Stimulated activated CD8-positive, alpha-beta memory T cell treated with anti-CD3 and anti-CD28 coated beads, Interleukin-4, amount 100 ng/mL, for 4 hours (primary cell): ENCODE measurements around the gene TIE1.

Source experiments
- DNase-seq, 2 donors: peaks; one replicate each; pipeline ENCODE4 v3.0.0-alpha.2; 2020; ENCODE audit warnings: low read depth in 2 of 2, low spot score in 1 of 2

The TIE1 gene

DNA sequence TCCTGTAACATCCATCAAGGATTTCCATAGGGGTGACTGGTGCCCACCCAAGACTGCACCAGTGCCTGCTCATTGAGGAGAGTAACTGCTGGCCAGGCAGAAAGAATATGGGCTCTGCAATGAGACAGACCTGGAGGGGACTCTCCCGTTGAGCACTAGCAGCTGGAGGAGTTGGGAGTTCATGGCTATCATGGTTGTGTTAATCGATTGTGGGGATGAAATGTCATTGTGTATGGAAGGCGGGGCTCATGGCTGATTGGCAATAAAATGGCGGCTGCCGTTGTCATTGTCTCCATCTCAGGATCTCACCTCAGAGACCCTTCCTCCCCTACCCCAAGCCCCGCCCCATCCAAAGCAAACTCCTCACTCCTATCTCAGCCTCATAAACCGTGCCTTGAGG lies 27.1 kb upstream of the TIE1 start:
- DNase-seq: no peak

DNA sequence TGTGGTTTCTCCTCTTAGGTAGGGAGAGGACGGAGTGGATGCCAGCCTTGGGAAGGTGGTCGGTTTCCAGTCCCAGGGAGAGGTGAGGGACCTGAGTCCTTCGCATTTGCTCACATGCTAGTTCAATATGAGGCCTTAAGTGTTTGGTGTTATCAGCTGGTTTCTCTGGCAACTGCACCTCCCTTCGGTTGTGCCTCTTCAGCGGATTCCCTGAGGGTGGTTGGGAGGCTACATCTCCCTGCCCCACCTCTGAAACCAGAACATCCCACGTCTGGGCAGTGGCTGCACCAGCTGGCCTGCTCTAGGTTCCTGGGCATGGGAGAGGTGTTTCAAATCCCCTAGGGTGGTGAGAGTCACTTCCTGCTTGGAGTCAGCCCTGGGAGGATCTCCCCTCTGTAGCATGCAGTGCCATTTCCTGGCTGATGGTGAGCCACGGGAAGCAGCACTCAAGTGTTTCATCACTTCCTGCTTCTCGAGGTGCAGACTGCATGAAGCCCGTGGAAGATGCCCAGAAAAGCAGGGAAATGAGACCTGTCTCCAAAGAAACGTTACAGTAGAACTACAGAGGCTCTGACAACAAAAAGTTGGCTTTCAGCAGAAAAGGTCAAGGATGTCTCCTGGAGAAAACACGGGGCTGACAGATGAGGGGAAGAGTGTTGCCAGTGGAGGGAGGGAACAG lies 26.5 kb upstream of the TIE1 start:
- no peak for DNase-seq

- DNase-seq: no peak
These were observed 26.0 kb upstream of the TIE1 start for GRCh38 chr1:43274804-43275180.

DNA sequence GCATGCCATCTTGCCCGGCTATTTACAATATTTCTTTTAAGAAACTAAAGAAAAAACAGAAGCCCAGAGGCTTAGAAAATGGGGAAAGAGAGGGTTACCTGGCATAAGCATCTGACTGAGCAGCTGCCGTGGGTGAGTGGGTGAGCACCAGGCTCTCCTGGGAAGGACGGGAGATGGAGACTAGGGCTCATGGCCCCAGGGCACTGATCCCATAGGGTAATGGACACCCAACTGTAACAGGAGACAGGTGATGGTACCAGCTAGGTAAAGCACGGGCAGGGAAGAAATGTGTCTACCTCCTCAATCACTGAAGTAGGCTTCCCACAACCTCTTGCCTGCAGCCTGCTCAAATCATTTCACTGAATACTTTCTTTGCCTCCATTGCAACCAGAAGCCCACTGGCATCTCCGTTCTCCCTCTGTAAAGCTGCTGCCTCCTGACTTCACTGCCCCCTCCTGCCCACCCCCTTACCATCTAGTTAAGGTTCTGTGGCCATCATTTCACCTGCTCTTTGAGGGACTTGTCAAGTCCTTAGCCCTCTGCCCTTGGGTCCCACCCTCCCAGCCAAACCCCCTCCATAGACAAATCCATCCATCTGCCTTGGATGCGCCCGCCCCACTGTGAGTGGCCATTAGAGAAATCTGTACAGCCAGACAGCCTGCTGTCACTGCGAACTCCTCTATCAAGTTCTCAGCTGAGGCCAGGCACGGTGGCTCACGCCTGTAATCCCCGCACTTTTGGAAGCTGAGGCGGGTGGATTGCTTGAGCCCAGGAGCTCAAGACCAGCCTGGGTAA lies 24.8 kb upstream of the TIE1 start:
- DNase-seq: no peak

- DNase-seq: no peak
These were observed 24.1 kb upstream of the TIE1 start for GRCh38 chr1:43276673-43277072.

GRCh38 chr1:43277116-43277876 lies 23.5 kb upstream of the TIE1 start:
- no peak for DNase-seq

DNA sequence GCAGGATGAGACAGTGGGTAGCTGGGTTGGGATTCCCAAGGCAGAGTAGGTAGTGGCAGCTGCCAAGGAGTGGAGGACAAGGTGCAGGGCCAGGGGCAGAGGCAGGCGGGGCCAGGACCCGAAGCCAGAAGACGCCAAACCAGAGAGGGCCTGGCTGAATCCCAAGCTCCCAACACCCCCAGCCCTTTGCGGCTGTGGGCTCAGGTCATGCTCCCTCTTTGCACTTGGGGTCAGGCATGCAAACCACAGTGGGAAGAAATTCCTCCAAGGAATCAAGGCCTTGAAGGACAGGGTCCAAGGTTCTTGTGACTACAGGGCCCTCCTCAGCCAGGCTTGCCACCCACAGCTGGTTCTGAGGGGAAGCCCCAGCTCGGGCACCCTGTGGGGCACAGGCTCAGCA lies 21.6 kb upstream of the TIE1 start:
- DNase-seq: no peak

DNA sequence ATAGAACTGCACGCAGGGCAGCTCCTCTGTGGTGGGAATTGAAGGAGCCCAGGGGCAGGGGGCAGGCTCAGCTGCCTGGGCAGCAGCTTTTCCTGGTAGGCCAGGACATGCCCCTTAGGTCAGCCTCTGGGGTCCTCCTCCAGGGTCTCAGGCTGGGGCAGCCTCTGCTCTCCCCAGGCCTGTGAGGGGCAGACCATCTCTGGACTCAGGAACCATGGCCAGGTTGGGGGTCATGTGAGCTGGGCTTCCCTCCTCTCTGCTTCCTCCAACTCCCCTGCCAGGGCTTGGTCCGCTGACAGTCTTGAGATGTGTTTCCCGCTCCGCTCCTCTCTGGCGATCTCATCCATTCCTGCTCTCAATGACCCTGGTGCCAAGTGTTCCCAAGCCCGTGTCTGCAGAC lies 21.1 kb upstream of the TIE1 start:
- DNase-seq: no peak

GRCh38 chr1:43280692-43281091 lies 20.1 kb upstream of the TIE1 start:
- DNase-seq: no peak

DNA sequence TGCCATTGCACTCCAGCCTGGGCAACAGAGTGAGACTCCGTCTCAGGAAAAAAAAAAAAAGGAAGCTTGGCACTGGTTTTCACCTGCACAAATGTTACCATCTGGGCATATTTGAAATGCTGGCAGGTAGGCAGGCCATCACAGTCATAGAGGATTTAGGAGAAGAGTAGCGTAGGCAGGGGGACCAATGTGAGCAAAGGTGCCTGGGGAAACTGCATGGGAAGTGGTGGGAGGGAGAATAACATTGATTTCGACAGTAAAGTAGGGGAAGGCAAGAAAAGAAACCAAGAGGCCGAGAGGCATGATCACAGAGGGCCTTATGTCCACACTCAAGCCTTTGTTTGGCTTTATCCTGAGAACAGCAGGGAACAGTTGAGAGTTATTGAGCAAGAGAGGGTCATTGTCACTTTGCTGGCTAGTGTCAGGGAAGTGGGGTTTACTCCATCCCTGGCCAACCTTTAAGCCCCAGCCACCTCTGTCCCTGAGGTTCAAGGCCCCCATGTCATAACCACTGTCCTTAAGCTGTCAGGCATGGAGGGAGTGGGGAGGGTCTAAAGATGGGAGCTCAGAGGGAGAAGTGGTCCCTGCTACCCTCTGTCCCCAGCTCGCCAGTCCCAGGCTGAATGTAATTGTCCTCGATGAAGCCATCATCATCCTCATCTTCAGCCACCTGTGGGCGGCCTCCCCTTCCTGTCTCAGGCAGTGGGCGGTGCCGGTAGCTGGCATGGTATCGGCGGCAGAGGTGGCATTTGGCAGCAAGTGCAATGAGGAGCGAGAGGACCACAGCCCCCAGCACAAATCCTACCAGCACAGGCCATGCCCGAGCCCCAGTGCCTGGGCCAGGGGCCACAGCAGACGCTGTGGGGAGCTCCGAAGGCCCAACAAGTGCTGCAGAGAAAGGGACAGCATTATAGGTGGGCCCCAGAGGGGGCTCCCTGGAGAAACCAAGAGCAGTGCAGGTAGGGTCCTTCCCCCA lies 18.3 kb upstream of the TIE1 start:
- no peak for DNase-seq

GRCh38 chr1:43284065-43284464 lies 16.7 kb upstream of the TIE1 start:
- DNase-seq: no peak

DNA sequence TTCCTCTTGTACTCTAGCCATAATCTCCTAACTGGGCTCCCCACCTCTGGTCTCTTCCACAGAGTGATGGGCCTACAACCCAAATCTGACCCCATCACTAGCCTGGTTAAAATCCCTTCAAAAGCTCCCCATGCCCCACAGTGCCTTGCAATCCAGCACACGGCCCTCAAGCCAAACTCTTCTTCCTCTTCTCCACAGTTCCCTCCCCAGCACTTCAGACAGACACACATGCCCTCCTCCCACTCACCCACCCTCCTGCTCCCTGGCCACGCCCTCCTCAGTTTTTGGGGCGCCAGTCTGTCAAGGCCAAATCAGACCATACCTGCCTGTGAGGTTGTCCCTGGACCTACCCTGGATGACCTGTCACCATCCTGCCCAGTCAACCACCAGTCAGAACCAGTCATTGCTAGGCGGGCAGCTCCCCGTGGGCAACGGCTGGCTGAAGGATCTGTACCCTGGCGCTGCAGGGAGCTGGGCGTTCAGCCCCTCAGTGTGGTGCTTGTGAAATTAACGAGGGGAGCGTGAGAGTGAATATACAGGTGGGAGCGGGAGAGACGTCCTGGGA lies 16.2 kb upstream of the TIE1 start:
- no peak for DNase-seq

DNA sequence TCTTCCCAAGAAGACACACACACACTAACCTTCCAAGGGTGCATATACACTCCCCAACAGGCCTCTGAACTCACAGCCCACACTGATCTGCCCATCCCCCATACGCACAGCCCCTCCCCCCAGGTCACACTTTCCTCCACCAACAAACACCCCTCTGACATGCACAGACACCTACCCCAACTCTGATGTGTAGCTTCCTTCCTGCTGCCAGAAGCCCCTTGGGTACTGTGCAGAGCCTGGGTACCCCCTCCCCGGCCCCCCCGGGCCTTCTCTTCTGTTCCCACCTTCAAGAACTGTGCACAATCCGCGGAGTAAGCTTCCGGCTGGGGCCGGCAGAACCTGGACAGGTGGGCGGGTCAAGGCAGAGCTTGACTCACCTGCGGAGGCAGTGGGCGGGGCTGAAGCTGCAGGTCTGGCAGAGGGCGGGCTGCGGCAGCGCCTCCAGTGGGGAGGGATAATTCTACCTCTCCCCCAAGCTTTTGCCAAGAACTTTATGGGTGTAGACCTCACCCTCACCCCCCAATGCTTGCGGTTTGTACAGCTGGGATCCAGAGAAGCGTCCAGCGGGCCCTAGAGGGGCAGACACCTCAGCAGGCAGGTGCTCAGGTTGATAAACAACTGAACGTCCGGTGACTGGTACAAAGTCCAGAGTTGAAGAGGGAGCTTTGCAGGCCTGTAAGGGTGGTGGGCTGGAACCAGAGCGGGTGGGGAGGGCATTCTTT lies 15.4 kb upstream of the TIE1 start, which contains the start of gene C1orf210:
TSS of gene C1orf210 (minus strand) at position 313 of the 722 bp plus-strand sequence. CDS start 2,311 bp downstream, outside the sequence.
- DNase-seq: no peak

DNA sequence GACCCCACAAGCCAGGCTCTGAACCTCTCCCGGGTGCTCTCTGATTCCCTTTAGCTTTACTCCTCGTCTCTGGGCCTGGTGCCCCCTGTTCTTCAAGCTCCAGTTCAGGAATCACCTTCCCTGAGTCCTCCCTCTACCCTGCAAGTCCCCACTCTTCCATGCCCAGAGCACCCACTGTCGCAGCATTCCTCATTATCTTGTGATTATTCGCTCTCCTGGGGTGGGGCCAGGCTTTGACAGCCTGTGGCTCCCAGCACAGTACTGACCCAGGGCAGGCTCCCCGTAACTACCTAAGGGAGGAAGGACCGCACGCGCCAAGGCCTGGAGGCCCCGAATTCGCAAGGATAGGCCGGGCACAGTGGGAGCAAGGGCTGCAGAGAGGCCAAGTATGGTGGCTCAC lies 14.7 kb upstream of the TIE1 start:
- no peak for DNase-seq

GRCh38 chr1:43286533-43286932 lies 14.2 kb upstream of the TIE1 start:
- DNase-seq: no peak

DNA sequence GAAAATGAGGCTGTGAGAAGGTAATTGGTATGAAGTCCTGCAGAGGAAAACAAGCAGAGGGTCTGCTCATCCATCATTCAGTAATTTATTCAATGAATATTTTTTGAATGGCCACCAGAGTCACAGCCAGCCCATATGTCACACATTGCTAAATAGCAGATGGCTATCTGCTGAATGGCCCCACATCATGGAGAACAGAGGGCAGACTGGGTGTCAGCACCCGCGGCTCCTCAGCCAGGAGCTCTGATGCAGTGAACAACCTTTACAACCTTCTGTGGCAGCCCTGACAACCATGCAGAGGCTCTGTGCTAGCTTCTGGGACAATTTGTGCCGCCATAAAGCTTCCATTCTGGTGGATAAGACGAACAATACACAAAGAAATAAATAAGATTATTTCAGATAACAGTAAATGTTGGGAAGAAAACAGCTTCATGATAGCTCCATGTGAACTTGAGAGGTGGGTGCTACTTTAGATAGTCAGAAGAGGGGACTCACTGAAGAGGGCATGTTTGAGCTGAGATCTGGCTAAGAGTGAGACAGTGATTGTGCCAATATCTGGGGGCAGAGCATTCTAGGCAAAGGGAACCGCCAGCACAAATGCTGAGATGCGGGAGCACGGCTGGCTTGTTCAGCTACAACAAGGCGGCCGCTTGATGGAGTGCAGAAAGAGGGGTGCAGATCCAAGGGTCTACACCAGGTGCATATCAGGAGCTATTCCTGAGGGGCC lies 12.6 kb upstream of the TIE1 start:
- DNase-seq: no peak

GRCh38 chr1:43288785-43289706 lies 11.7 kb upstream of the TIE1 start:
- DNase-seq: no peak

- DNase-seq: no peak
These were observed 8.6 kb upstream of the TIE1 start for GRCh38 chr1:43292216-43292615.
